ENCODE data around the gene BTBD17. TPM values are rescaled to one million over a fixed set of nuclear protein-coding genes. Genes with fewer than 3 reads are reported as not detected.

The BTBD17 gene
- total RNA-seq, 2 experiments from 2014 or later: not detected

- ChIA-PET POLR2A (no interaction called here), CTCF (no interaction called here)
- no peaks in the 10 kb centered on the region for H3K27me3 Mint-ChIP-seq (ENCODE audit: low read depth)
- no peaks in the 10 kb centered on the region for H3K4me1 Mint-ChIP-seq (ENCODE audit: low read depth)
- DNase-seq (no peak), ATAC-seq (no peak)
- H3K36me3 Mint-ChIP-seq (ENCODE audit: low read depth): no peaks in the 10 kb centered on the region
- no peaks in the 10 kb centered on the region for H3K9me3 Mint-ChIP-seq (ENCODE audit: insufficient read depth)
- H3K27ac Mint-ChIP-seq: no peak overlapping the region
- no peak overlapping the region for H3K4me3 Mint-ChIP-seq
Measured at GRCh38 chr17:74342224-74342623, 19.4 kb downstream of the BTBD17 start.

- H3K9me3 Mint-ChIP-seq (ENCODE audit: insufficient read depth): no peaks in the 10 kb centered on the region
- DNase-seq (no peak), ATAC-seq (no peak)
- peaks cover 1% of the 10 kb centered on the region for H3K27me3 Mint-ChIP-seq (ENCODE audit: low read depth)
- CTCF ChIA-PET: no interaction called here
- H3K36me3 Mint-ChIP-seq (ENCODE audit: low read depth): no peaks in the 10 kb centered on the region
- H3K4me3 Mint-ChIP-seq: no peak overlapping the region
- H3K27ac Mint-ChIP-seq: no peak overlapping the region
- H3K4me1 Mint-ChIP-seq (ENCODE audit: low read depth): no peaks in the 10 kb centered on the region
- POLR2A ChIA-PET: no interaction called here
Measured at GRCh38 chr17:74340470-74341023, 21.1 kb downstream of the BTBD17 start.

GRCh38 chr17:74339537-74340195, 22.0 kb downstream of the BTBD17 start:
- Mint-ChIP-seq H3K36me3 (ENCODE audit: low read depth) (no peaks in the 10 kb centered on the region), H3K27ac (no peak overlapping the region), H3K27me3 (ENCODE audit: low read depth) (peaks cover 1% of the 10 kb centered on the region), H3K4me1 (ENCODE audit: low read depth) (no peaks in the 10 kb centered on the region), H3K4me3 (no peak overlapping the region), H3K9me3 (ENCODE audit: insufficient read depth) (no peaks in the 10 kb centered on the region)
- DNase-seq (no peak), ATAC-seq (no peak)
- CTCF ChIA-PET: no interaction called here
- POLR2A ChIA-PET: no interaction called here

- H3K27ac Mint-ChIP-seq: no peak overlapping the region
- H3K4me1 Mint-ChIP-seq (ENCODE audit: low read depth): no peaks in the 10 kb centered on the region
- POLR2A ChIA-PET: no interaction called here
- H3K27me3 Mint-ChIP-seq (ENCODE audit: low read depth): peaks cover 1% of the 10 kb centered on the region
- no peaks in the 10 kb centered on the region for H3K36me3 Mint-ChIP-seq (ENCODE audit: low read depth)
- CTCF ChIA-PET: no interaction called here
- ATAC-seq (no peak), DNase-seq (no peak)
- H3K4me3 Mint-ChIP-seq: no peak overlapping the region
- no peaks in the 10 kb centered on the region for H3K9me3 Mint-ChIP-seq (ENCODE audit: insufficient read depth)
Measured at GRCh38 chr17:74337834-74338500, 23.7 kb downstream of the BTBD17 start.

- ChIA-PET POLR2A (no interaction called here), CTCF (interaction anchor here (0.6 to 1.3 kb wide), 3 partner anchors 32 to 455 kb away, joined by 3 to 5 read pairs (median 5); no protein-coding TSS in a partner anchor)
- no peaks in the 10 kb centered on the region for H3K36me3 Mint-ChIP-seq (ENCODE audit: low read depth)
- ATAC-seq (no peak), DNase-seq (no peak)
- no peaks in the 10 kb centered on the region for H3K4me1 Mint-ChIP-seq (ENCODE audit: low read depth)
- H3K9me3 Mint-ChIP-seq (ENCODE audit: insufficient read depth): no peaks in the 10 kb centered on the region
- peaks cover 1% of the 10 kb centered on the region for H3K27me3 Mint-ChIP-seq (ENCODE audit: low read depth)
- no peak overlapping the region for H3K4me3 Mint-ChIP-seq
- no peak overlapping the region for H3K27ac Mint-ChIP-seq
Measured at GRCh38 chr17:74336307-74336706, 25.4 kb downstream of the BTBD17 start.

GRCh38 chr17:74335529-74336062, 26.1 kb downstream of the BTBD17 start:
- ChIA-PET CTCF (interaction anchor here (0.6 to 1.3 kb wide), 2 partner anchors 44 to 456 kb away, joined by 3 to 5 read pairs; no protein-coding TSS in a partner anchor), POLR2A (no interaction called here)
- ATAC-seq (no peak), DNase-seq (no peak)
- Mint-ChIP-seq H3K4me3 (no peak overlapping the region), H3K27ac (no peak overlapping the region), H3K9me3 (ENCODE audit: insufficient read depth) (no peaks in the 10 kb centered on the region), H3K36me3 (ENCODE audit: low read depth) (no peaks in the 10 kb centered on the region), H3K4me1 (ENCODE audit: low read depth) (no peaks in the 10 kb centered on the region), H3K27me3 (ENCODE audit: low read depth) (peaks cover 1% of the 10 kb centered on the region)

GRCh38 chr17:74334393-74335039, 27.2 kb downstream of the BTBD17 start:
- H3K27me3 Mint-ChIP-seq (ENCODE audit: low read depth): peaks cover 1% of the 10 kb centered on the region
- H3K36me3 Mint-ChIP-seq (ENCODE audit: low read depth): no peaks in the 10 kb centered on the region
- H3K4me1 Mint-ChIP-seq (ENCODE audit: low read depth): peaks cover 3% of the 10 kb centered on the region
- no peaks in the 10 kb centered on the region for H3K9me3 Mint-ChIP-seq (ENCODE audit: insufficient read depth)
- H3K27ac Mint-ChIP-seq: no peak overlapping the region
- POLR2A ChIA-PET: no interaction called here
- no peak for ATAC-seq
- no peak for DNase-seq
- no peak overlapping the region for H3K4me3 Mint-ChIP-seq
- CTCF ChIA-PET: interaction anchor here (1.3 kb wide), 1 partner anchor 45 kb away, joined by 3 read pairs; no protein-coding TSS in a partner anchor

- CTCF ChIA-PET: no interaction called here
- Mint-ChIP-seq H3K36me3 (ENCODE audit: low read depth) (no peaks in the 10 kb centered on the region), H3K4me3 (no peak overlapping the region), H3K4me1 (ENCODE audit: low read depth) (peaks cover 15% of the 10 kb centered on the region), H3K9me3 (ENCODE audit: insufficient read depth) (no peaks in the 10 kb centered on the region), H3K27me3 (ENCODE audit: low read depth) (peaks cover 1% of the 10 kb centered on the region), H3K27ac (no peak overlapping the region)
- POLR2A ChIA-PET: no interaction called here
- DNase-seq (no peak), ATAC-seq (no peak)
Measured at GRCh38 chr17:74332763-74333283, 28.8 kb downstream of the BTBD17 start.

- H3K4me3 Mint-ChIP-seq: no peak overlapping the region
- H3K27ac Mint-ChIP-seq: no peak overlapping the region
- POLR2A ChIA-PET: no interaction called here
- H3K27me3 Mint-ChIP-seq (ENCODE audit: low read depth): peaks cover 1% of the 10 kb centered on the region
- no peaks in the 10 kb centered on the region for H3K9me3 Mint-ChIP-seq (ENCODE audit: insufficient read depth)
- ATAC-seq (no peak), DNase-seq (no peak)
- H3K36me3 Mint-ChIP-seq (ENCODE audit: low read depth): no peaks in the 10 kb centered on the region
- CTCF ChIA-PET: interaction anchor here (0.9 kb wide), 1 partner anchor 31 kb away, joined by 3 read pairs; no protein-coding TSS in a partner anchor
- H3K4me1 Mint-ChIP-seq (ENCODE audit: low read depth): peaks cover 18% of the 10 kb centered on the region
Measured at GRCh38 chr17:74332017-74332650, 29.5 kb downstream of the BTBD17 start.

GRCh38 chr17:74330446-74330845, 31.2 kb downstream of the BTBD17 start:
- Mint-ChIP-seq H3K4me3 (no peak overlapping the region), H3K9me3 (ENCODE audit: insufficient read depth) (no peaks in the 10 kb centered on the region), H3K36me3 (ENCODE audit: low read depth) (no peaks in the 10 kb centered on the region), H3K27ac (no peak overlapping the region), H3K4me1 (ENCODE audit: low read depth) (peaks cover 29% of the 10 kb centered on the region), H3K27me3 (ENCODE audit: low read depth) (peaks cover 5% of the 10 kb centered on the region)
- ATAC-seq (no peak), DNase-seq (no peak)
- CTCF ChIA-PET: no interaction called here
- POLR2A ChIA-PET: no interaction called here

- Mint-ChIP-seq H3K27me3 (ENCODE audit: low read depth) (peaks cover 13% of the 10 kb centered on the region), H3K4me1 (ENCODE audit: low read depth) (peaks cover 35% of the 10 kb centered on the region), H3K27ac (peak overlapping the region; percentile 67), H3K9me3 (ENCODE audit: insufficient read depth) (no peaks in the 10 kb centered on the region), H3K4me3 (no peak overlapping the region), H3K36me3 (ENCODE audit: low read depth) (no peaks in the 10 kb centered on the region)
- POLR2A ChIA-PET: no interaction called here
- no peak for DNase-seq
- CTCF ChIA-PET: interaction anchor here (1.6 kb wide), 1 partner anchor 125 kb away, joined by 3 read pairs; the partner anchor contains the start of gene RPL38
- no peak for ATAC-seq
Measured at GRCh38 chr17:74329378-74329777, 32.3 kb downstream of the BTBD17 start.

Data from activated CD8-positive, alpha-beta T cell treated with anti-CD3 and anti-CD28 coated beads, Interleukin-2, amount 10 ng/mL, durations not matched to agents 7 days and 5 days (primary cell).